H9 (cell line): Measurements from ENCODE around the gene HAPLN1. TPM values are rescaled to one million over a fixed set of nuclear protein-coding genes. Genes with fewer than 3 reads are reported as not detected.
"Not testable (repeated sequence)": the region's sequence is repeated elsewhere in the genome, so short reads cannot be mapped to it uniquely, and the experiment has no call there.

Experiments
- DNase-seq: peaks from one replicate; pipeline ENCODE4 v3.0.0-alpha.2; 2017
- H2AFZ ChIP-seq: one replicate; pipeline ENCODE4 v1.6.1; 2013; ENCODE audit warnings: mild to moderate bottlenecking, low read length, control low read depth, moderate library complexity
- H2AK5ac ChIP-seq: 2 replicates; pipeline ENCODE4 v1.6.1; 2013; ENCODE audit warnings: low read length, control low read depth, mixed read lengths; ENCODE audit not compliant: insufficient read length
- H2BK120ac ChIP-seq: one replicate; pipeline ENCODE4 v1.6.1; 2013; ENCODE audit warnings: low read depth, mild to moderate bottlenecking, low read length, control low read depth, inconsistent platforms; ENCODE audit not compliant: poor library complexity, severe bottlenecking
- H2BK12ac ChIP-seq: 2 replicates; pipeline ENCODE4 v1.6.1; 2013; ENCODE audit warnings: low read length, control low read depth, mixed read lengths, low read depth; ENCODE audit not compliant: insufficient read length
- H2BK15ac ChIP-seq: 2 replicates; pipeline ENCODE4 v1.6.1; 2013; ENCODE audit warnings: low read depth, low read length, control low read depth
- H2BK20ac ChIP-seq: one replicate; pipeline ENCODE4 v1.6.1; 2013; ENCODE audit warnings: low read depth, mild to moderate bottlenecking, low read length, control low read depth, inconsistent platforms; ENCODE audit not compliant: poor library complexity, severe bottlenecking
- H2BK5ac ChIP-seq: 2 replicates; pipeline ENCODE4 v1.6.1; 2013; ENCODE audit warnings: low read length, control low read depth, mixed read lengths; ENCODE audit not compliant: insufficient read length
- H3K14ac ChIP-seq: 2 replicates; pipeline ENCODE4 v1.6.1; 2013; ENCODE audit warnings: low read length, control low read depth; ENCODE audit not compliant: insufficient read depth
- H3K18ac ChIP-seq: 2 replicates; pipeline ENCODE4 v1.6.1; 2013; ENCODE audit warnings: low read depth, mild to moderate bottlenecking, mixed read lengths, low read length, control low read depth; ENCODE audit not compliant: insufficient read length
- H3K23ac ChIP-seq: 2 replicates; pipeline ENCODE4 v1.6.1; 2013; ENCODE audit warnings: low read length, control low read depth, mixed read lengths, low read depth; ENCODE audit not compliant: insufficient read length
- H3K23me2 ChIP-seq: 2 replicates; pipeline ENCODE4 v1.6.1; 2013; ENCODE audit warnings: low read depth, mild to moderate bottlenecking, mixed read lengths, low read length, control low read depth; ENCODE audit not compliant: insufficient read length, poor library complexity, severe bottlenecking
- H3K27ac ChIP-seq: 2 replicates; pipeline ENCODE4 v1.5.1; 2013; ENCODE audit warnings: low read length, control low read depth, mixed read lengths, low read depth; ENCODE audit not compliant: insufficient read length
- H3K27me3 ChIP-seq: 2 replicates; pipeline ENCODE4 v1.6.1; 2013; ENCODE audit warnings: low read length, control low read depth, inconsistent platforms; ENCODE audit not compliant: insufficient read depth
- H3K4ac ChIP-seq: 2 replicates; pipeline ENCODE4 v1.6.1; 2013; ENCODE audit warnings: low read depth, mild to moderate bottlenecking, control low read depth, inconsistent platforms, low read length, moderate library complexity
- H3K4me1 ChIP-seq: 2 replicates; pipeline ENCODE4 v1.6.1; 2013; ENCODE audit warnings: low read length, control low read depth, inconsistent platforms; ENCODE audit not compliant: insufficient read depth
- H3K4me2 ChIP-seq: 2 replicates; pipeline ENCODE4 v1.6.1; 2013; ENCODE audit warnings: low read length, control low read depth, mixed read lengths; ENCODE audit not compliant: insufficient read length, insufficient read depth
- H3K56ac ChIP-seq: 2 replicates; pipeline ENCODE4 v1.6.1; 2013; ENCODE audit warnings: low read depth, mild to moderate bottlenecking, mixed read lengths, low read length, control low read depth; ENCODE audit not compliant: insufficient read length
- H3K79me1 ChIP-seq: 2 replicates; pipeline ENCODE4 v1.6.1; 2013; ENCODE audit warnings: low read depth, mild to moderate bottlenecking, moderate library complexity, low read length, control low read depth, inconsistent platforms; ENCODE audit not compliant: insufficient read depth, poor library complexity, severe bottlenecking
- H3K79me2 ChIP-seq: 2 replicates; pipeline ENCODE4 v1.6.1; 2013; ENCODE audit warnings: low read length, control low read depth, inconsistent platforms; ENCODE audit not compliant: insufficient read depth
- H3K9ac ChIP-seq: 2 replicates; pipeline ENCODE4 v1.6.1; 2013; ENCODE audit warnings: low read length, control low read depth, mixed read lengths; ENCODE audit not compliant: insufficient read length; ENCODE audit errors: extremely low read depth
- H3K9me3 ChIP-seq: one replicate; pipeline ENCODE4 v1.6.1; 2013; ENCODE audit warnings: low read depth, low read length, inconsistent platforms; ENCODE audit not compliant: control insufficient read depth
- H3T11ph ChIP-seq: one replicate; pipeline ENCODE4 v1.6.1; 2013; ENCODE audit warnings: mild to moderate bottlenecking, low read length, control low read depth, inconsistent platforms
- H4K20me1 ChIP-seq: one replicate; pipeline ENCODE4 v1.6.1; 2013; ENCODE audit not compliant: control insufficient read depth, insufficient read length, insufficient read depth
- H4K5ac ChIP-seq: 2 replicates; pipeline ENCODE4 v1.6.1; 2013; ENCODE audit warnings: low read depth, mild to moderate bottlenecking, mixed read lengths, low read length, control low read depth; ENCODE audit not compliant: insufficient read length
- H4K8ac ChIP-seq: replicated peaks from 2 replicates; pipeline ENCODE4 v1.6.1; 2013; ENCODE audit warnings: low read length, control low read depth, mixed read lengths, low read depth; ENCODE audit not compliant: insufficient read length
- H4K91ac ChIP-seq: 2 replicates; pipeline ENCODE4 v1.6.1; 2013; ENCODE audit warnings: low read depth, mild to moderate bottlenecking, moderate library complexity, mixed read lengths, low read length, control low read depth; ENCODE audit not compliant: insufficient read length
- H3K27ac Mint-ChIP-seq, 3 experiments: 2 replicates in 2 of 3; 3 replicates in 1 of 3; pipeline ENCODE4 v1.8.0; 2020 to 2021; ENCODE audit warnings: mixed read lengths in 3 of 3, mild to moderate bottlenecking in 1 of 3, moderate library complexity in 1 of 3
- H3K27me3 Mint-ChIP-seq: 2 replicates; pipeline ENCODE4 v1.8.0; 2021; ENCODE audit warnings: low read depth, mild to moderate bottlenecking, moderate library complexity, mixed read lengths
- H3K36me3 Mint-ChIP-seq, 3 experiments: 2 replicates in 2 of 3; 3 replicates in 1 of 3; pipeline ENCODE4 v1.8.0; 2020 to 2021; ENCODE audit warnings: low read depth in 3 of 3, mixed read lengths in 3 of 3; ENCODE audit not compliant: insufficient read depth in 1 of 3
- H3K4me1 Mint-ChIP-seq, 2 experiments: 2 replicates each; pipeline ENCODE4 v1.8.0; 2020; ENCODE audit warnings: mixed read lengths in 2 of 2
- H3K4me3 Mint-ChIP-seq, 2 experiments: 2 replicates in 1 of 2; 3 replicates in 1 of 2; pipeline ENCODE4 v1.8.0; 2020 to 2021; ENCODE audit warnings: mild to moderate bottlenecking in 2 of 2, mixed read lengths in 2 of 2, moderate library complexity in 1 of 2
- H3K9me3 Mint-ChIP-seq, 2 experiments: 2 replicates in 1 of 2; 3 replicates in 1 of 2; pipeline ENCODE4 v1.8.0; 2020; ENCODE audit warnings: mild to moderate bottlenecking in 2 of 2, mixed read lengths in 2 of 2, moderate library complexity in 1 of 2
- CTCF ChIP-seq: fragments of 200-600 bp; sonication (generic); conservative IDR thresholded peaks from 3 replicates; pipeline ENCODE4 v1.8.0; 2021; ENCODE audit warnings: antibody characterized with exemption, mild to moderate bottlenecking
- WGBS: extraction: QIAGEN DNeasy Blood & Tissue Kit; methylation state at CpG from one replicate; pipeline ENCODE4 v1.1.7; 2013; ENCODE audit warnings: missing lambda C conversion rate, low lambda C conversion rate, mixed read lengths; ENCODE audit not compliant: insufficient read length; ENCODE audit errors: extremely low coverage; 5-methylcytosine and 5-hydroxymethylcytosine counted together
- total RNA-seq: library from RNA; stranded (reverse); gene quantifications from 2 replicates; pipeline ENCODE4 v1.2.1, GENCODE V29; 2021

HAPLN1 gene
- total RNA-seq, 1 experiment from 2014 or later, result 0.22 TPM

- no peak overlapping the region for H3K4me3 Mint-ChIP-seq
Observed at GRCh38 chr5:83740741-83741140, 20.1 kb upstream of the HAPLN1 start.

GRCh38 chr5:83736169-83736568 lies 15.5 kb upstream of the HAPLN1 start:
- H2BK15ac ChIP-seq, H3K4me3 Mint-ChIP-seq, H4K20me1 ChIP-seq, H3K56ac ChIP-seq, H4K5ac ChIP-seq, H3K27ac Mint-ChIP-seq, H3T11ph ChIP-seq, H4K8ac ChIP-seq, H3K23me2 ChIP-seq, H3K23ac ChIP-seq, H3K27me3 Mint-ChIP-seq, H3K9ac ChIP-seq, H2BK12ac ChIP-seq, H3K9me3 ChIP-seq, H2BK20ac ChIP-seq, H3K4ac ChIP-seq, H3K4me1 ChIP-seq, H3K79me2 ChIP-seq, H2BK5ac ChIP-seq, H3K14ac ChIP-seq, H2AFZ ChIP-seq, H3K18ac ChIP-seq, DNase-seq, H3K4me2 ChIP-seq, H3K79me1 ChIP-seq, H4K91ac ChIP-seq, H3K27me3 ChIP-seq, H3K9me3 Mint-ChIP-seq, H2BK120ac ChIP-seq, H3K27ac ChIP-seq, H2AK5ac ChIP-seq: not testable (repeated sequence)
- Mint-ChIP-seq H3K4me1 (peaks cover 7 to 10% of the 10 kb centered on the region in 2 experiments), H3K36me3 (peaks cover 2 to 10% (median 3%) of the 10 kb centered on the region in 3 experiments; a peak in 5 of 7 replicates)
- no CpG with 5 or more reads among the region's 2 CpGs for WGBS

More at GRCh38 chr5:83740741-83741140, 20.1 kb upstream of the HAPLN1 start:
- H3K9me3 ChIP-seq, result no peaks in the 10 kb centered on the region
- H2BK5ac ChIP-seq, result no peak overlapping the region
- H2BK120ac ChIP-seq, result no peak overlapping the region
- no peaks in the 10 kb centered on the region for H3K79me1 ChIP-seq
- H3K27ac ChIP-seq, result no peak overlapping the region
- no peak overlapping the region for H3K56ac ChIP-seq
- H3K23ac ChIP-seq, result no peak overlapping the region
- no peak overlapping the region for H2BK12ac ChIP-seq
- no peaks in the 10 kb centered on the region for H3K23me2 ChIP-seq
- no peak overlapping the region for H3K4me2 ChIP-seq
- H2BK15ac ChIP-seq, result no peak overlapping the region
- H3K4ac ChIP-seq, result no peak overlapping the region
- no peak overlapping the region for H4K8ac ChIP-seq
- no peaks in the 10 kb centered on the region for H4K20me1 ChIP-seq
- H3K4me1 ChIP-seq, result no peaks in the 10 kb centered on the region
- H4K91ac ChIP-seq, result no peak overlapping the region
- H2AK5ac ChIP-seq, result no peak overlapping the region
- WGBS, result no CpG with 5 or more reads among the region's 2 CpGs
- H3K14ac ChIP-seq, result no peak overlapping the region
- no peak overlapping the region for H3K18ac ChIP-seq
- TF ChIP-seq CTCF, result no peak
- no peaks in the 10 kb centered on the region for H3K4me1 Mint-ChIP-seq
- no peaks in the 10 kb centered on the region; a peak in 1 of 7 replicates for H3K36me3 Mint-ChIP-seq
- H3K79me2 ChIP-seq, result no peaks in the 10 kb centered on the region
- H2BK20ac ChIP-seq, result no peak overlapping the region
- no peak overlapping the region for H3T11ph ChIP-seq
- H2AFZ ChIP-seq, result no peak overlapping the region
- no peak overlapping the region for H3K27ac Mint-ChIP-seq
- no peak overlapping the region for H4K5ac ChIP-seq
- no peaks in the 10 kb centered on the region for H3K27me3 ChIP-seq
- no peak overlapping the region for H3K9ac ChIP-seq
- no peak for DNase-seq
- no peaks in the 10 kb centered on the region for H3K9me3 Mint-ChIP-seq
- no peaks in the 10 kb centered on the region for H3K27me3 Mint-ChIP-seq
